ENCODE measurements around the gene SPATA46. TPM values are rescaled to one million over a fixed set of nuclear protein-coding genes. Genes with fewer than 3 reads are reported as not detected.

Gene SPATA46
- total RNA-seq, 2 experiments from 2014 or later = not detected

GRCh38 chr1:162369571-162369970, 7.1 kb downstream of the SPATA46 start:
- intact Hi-C loops (cut with micrococcal nuclease) = no loop called here
- Mint-ChIP-seq H3K4me3 (no peak overlapping the region), H3K36me3 (ENCODE audit: low read depth) (no peaks in the 10 kb centered on the region), H3K27ac (no peak overlapping the region), H3K9me3 (no peaks in the 10 kb centered on the region), H3K4me1 (ENCODE audit: low read depth) (no peaks in the 10 kb centered on the region), H3K27me3 (ENCODE audit: low read depth) (no peaks in the 10 kb centered on the region)
- CTCF ChIA-PET = no interaction called here
- no peak for DNase-seq

DNA sequence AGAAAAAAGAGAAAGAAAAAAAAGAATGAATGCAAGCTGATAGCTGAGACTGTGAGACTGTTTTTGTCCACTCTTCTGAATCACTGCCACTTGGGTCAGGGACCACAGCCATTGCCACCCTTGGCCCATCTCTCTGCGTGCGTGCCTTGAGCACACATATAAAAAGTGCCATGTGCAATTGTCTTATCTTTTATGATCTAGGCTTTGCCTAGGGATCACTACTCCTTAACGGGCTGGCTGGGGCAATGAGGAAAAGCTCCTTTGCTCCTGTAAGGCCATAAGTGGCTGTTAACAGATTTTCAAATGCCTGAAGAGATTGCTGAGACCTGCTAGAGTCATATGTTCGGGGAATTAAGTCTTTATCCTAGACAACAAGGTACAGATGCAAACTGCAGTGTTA, 8.2 kb downstream of the SPATA46 start:
- CTCF ChIA-PET = interaction anchor here (0.7 kb wide), 1 partner anchor 144 kb away, joined by 3 read pairs; no protein-coding TSS in a partner anchor
- H3K9me3 Mint-ChIP-seq = no peaks in the 10 kb centered on the region
- H3K4me3 Mint-ChIP-seq = no peak overlapping the region
- H3K27ac Mint-ChIP-seq = no peak overlapping the region
- no peaks in the 10 kb centered on the region for H3K4me1 Mint-ChIP-seq (ENCODE audit: low read depth)
- peaks cover 3% of the 10 kb centered on the region for H3K27me3 Mint-ChIP-seq (ENCODE audit: low read depth)
- intact Hi-C loops (cut with micrococcal nuclease) = no loop called here
- no peak for DNase-seq
- H3K36me3 Mint-ChIP-seq (ENCODE audit: low read depth) = no peaks in the 10 kb centered on the region

DNA sequence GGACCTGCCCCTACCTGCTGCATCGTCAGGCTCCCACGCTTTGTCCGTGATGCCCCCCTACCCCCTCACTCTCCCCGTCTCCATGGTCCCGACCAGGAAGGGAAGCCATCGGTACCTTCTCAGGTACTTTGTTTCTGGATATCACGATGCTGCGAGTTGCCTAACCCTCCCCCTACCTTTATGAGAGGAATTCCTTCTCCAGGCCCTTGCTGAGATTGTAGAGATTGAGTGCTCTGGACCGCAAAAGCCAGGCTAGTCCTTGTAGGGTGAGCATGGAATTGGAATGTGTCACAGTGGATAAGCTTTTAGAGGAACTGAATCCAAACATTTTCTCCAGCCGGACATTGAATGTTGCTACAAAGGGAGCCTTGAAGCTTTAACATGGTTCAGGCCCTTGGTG, 8.9 kb downstream of the SPATA46 start:
- Mint-ChIP-seq H3K27ac (no peak overlapping the region), H3K9me3 (no peaks in the 10 kb centered on the region), H3K4me3 (no peak overlapping the region), H3K36me3 (ENCODE audit: low read depth) (no peaks in the 10 kb centered on the region), H3K4me1 (ENCODE audit: low read depth) (no peaks in the 10 kb centered on the region), H3K27me3 (ENCODE audit: low read depth) (peaks cover 4% of the 10 kb centered on the region)
- no peak for DNase-seq
- CTCF ChIA-PET = interaction anchor here (0.7 kb wide), 1 partner anchor 143 kb away, joined by 3 read pairs; no protein-coding TSS in a partner anchor
- intact Hi-C loops (cut with micrococcal nuclease) = no loop called here

GRCh38 chr1:162367073-162367472, 9.6 kb downstream of the SPATA46 start:
- no peak for DNase-seq
- CTCF ChIA-PET = no interaction called here
- no peaks in the 10 kb centered on the region for H3K4me1 Mint-ChIP-seq (ENCODE audit: low read depth)
- intact Hi-C loops (cut with micrococcal nuclease) = no loop called here
- no peaks in the 10 kb centered on the region for H3K9me3 Mint-ChIP-seq
- H3K27ac Mint-ChIP-seq = no peak overlapping the region
- peak overlapping the region; percentile 38 for H3K4me3 Mint-ChIP-seq
- H3K27me3 Mint-ChIP-seq (ENCODE audit: low read depth) = peaks cover 4% of the 10 kb centered on the region
- no peaks in the 10 kb centered on the region for H3K36me3 Mint-ChIP-seq (ENCODE audit: low read depth)

GRCh38 chr1:162366671-162367070, 10.0 kb downstream of the SPATA46 start:
- H3K9me3 Mint-ChIP-seq = no peaks in the 10 kb centered on the region
- no peak overlapping the region for H3K27ac Mint-ChIP-seq
- H3K4me3 Mint-ChIP-seq = peak overlapping the region; percentile 38
- peaks cover 4% of the 10 kb centered on the region for H3K27me3 Mint-ChIP-seq (ENCODE audit: low read depth)
- intact Hi-C loops (cut with micrococcal nuclease) = no loop called here
- H3K36me3 Mint-ChIP-seq (ENCODE audit: low read depth) = no peaks in the 10 kb centered on the region
- CTCF ChIA-PET = interaction anchor here (0.5 to 0.9 kb wide), 3 partner anchors 63 to 310 kb away, joined by 3 to 5 read pairs (median 3); no protein-coding TSS in a partner anchor
- H3K4me1 Mint-ChIP-seq (ENCODE audit: low read depth) = no peaks in the 10 kb centered on the region
- no peak for DNase-seq

- no peak for DNase-seq
- H3K4me3 Mint-ChIP-seq = no peak overlapping the region
- intact Hi-C loops (cut with micrococcal nuclease) = no loop called here
- no peaks in the 10 kb centered on the region for H3K9me3 Mint-ChIP-seq
- H3K36me3 Mint-ChIP-seq (ENCODE audit: low read depth) = no peaks in the 10 kb centered on the region
- CTCF ChIA-PET = interaction anchor here (0.5 to 0.9 kb wide), 3 partner anchors 63 to 310 kb away, joined by 3 to 5 read pairs (median 3); no protein-coding TSS in a partner anchor
- peaks cover 4% of the 10 kb centered on the region for H3K27me3 Mint-ChIP-seq (ENCODE audit: low read depth)
- H3K27ac Mint-ChIP-seq = no peak overlapping the region
- no peaks in the 10 kb centered on the region for H3K4me1 Mint-ChIP-seq (ENCODE audit: low read depth)
These were observed 10.5 kb downstream of the SPATA46 start for GRCh38 chr1:162366149-162366548.

DNA sequence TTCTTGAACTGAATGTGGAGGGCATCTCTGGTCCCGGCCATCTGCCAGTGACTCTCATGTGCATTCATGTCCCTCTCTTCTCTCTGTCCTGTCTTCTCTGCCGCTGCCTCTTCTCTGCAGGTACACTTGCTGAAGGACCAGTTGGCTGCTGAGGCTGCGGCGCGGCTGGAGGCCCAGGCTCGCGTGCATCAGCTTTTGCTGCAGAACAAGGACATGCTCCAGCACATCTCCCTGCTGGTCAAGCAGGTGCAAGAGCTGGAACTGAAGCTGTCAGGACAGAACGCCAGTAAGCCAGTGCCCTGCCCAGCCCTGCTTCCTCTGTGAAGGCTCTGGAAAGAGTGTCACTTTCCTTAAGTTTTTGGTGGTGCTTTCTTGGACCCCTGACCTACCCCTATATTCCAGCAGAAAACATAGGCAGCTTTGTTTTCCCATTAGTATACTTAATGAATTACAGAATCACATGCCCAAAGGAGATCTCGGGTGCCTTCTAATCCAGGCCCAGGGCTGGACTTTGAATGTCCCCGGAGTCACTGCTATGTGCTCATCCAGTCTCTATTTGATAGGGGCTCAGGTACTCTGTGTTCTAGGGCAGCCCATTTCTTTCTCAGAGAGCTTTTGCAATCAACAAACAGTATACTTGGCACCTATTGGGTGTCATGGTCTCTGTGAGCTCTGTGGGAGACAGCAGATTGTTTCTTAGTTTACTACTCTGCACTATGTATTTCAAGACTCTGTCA, 11.2 kb downstream of the SPATA46 start:
- DNase-seq = no peak
- Mint-ChIP-seq H3K4me3 (no peak overlapping the region), H3K27ac (no peak overlapping the region), H3K27me3 (ENCODE audit: low read depth) (peaks cover 4% of the 10 kb centered on the region), H3K36me3 (ENCODE audit: low read depth) (no peaks in the 10 kb centered on the region), H3K4me1 (ENCODE audit: low read depth) (no peaks in the 10 kb centered on the region), H3K9me3 (no peaks in the 10 kb centered on the region)
- intact Hi-C loops (cut with micrococcal nuclease) = no loop called here
- CTCF ChIA-PET = interaction anchor here (0.9 kb wide), 1 partner anchor 309 kb away, joined by 3 read pairs; no protein-coding TSS in a partner anchor

DNA sequence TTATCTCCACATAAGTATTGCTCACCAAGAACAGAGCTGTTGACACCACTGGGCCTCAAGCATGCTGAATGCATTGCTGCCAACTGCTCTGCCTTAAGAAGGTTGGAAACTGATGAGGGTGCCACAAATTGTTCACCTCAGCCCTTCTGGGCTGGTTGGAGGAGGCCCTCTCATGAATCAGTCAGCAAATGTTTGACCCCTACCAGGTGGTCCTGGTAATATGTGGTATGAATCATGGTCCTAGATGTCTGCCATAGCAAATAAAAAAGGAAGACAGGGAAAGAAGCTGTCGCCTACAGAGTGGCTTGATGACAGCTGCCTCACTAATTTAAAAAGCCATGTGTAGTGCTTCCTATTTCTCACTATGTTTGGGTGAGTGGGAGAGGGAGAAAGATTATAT, 12.2 kb downstream of the SPATA46 start:
- CTCF ChIA-PET = no interaction called here
- no peak overlapping the region for H3K4me3 Mint-ChIP-seq

GRCh38 chr1:162363823-162364222, 12.8 kb downstream of the SPATA46 start:
- intact Hi-C loops (cut with micrococcal nuclease) = no loop called here
- Mint-ChIP-seq H3K27ac (no peak overlapping the region), H3K27me3 (ENCODE audit: low read depth) (peaks cover 4% of the 10 kb centered on the region), H3K4me1 (ENCODE audit: low read depth) (no peaks in the 10 kb centered on the region), H3K36me3 (ENCODE audit: low read depth) (no peaks in the 10 kb centered on the region), H3K9me3 (no peaks in the 10 kb centered on the region), H3K4me3 (no peak overlapping the region)
- CTCF ChIA-PET = interaction anchor here (0.6 kb wide), 1 partner anchor 59 kb away, joined by 3 read pairs; no protein-coding TSS in a partner anchor
- no peak for DNase-seq

More for the DNA sequence above, 12.2 kb downstream of the SPATA46 start:
- Mint-ChIP-seq H3K4me1 (ENCODE audit: low read depth) (no peaks in the 10 kb centered on the region), H3K27ac (no peak overlapping the region), H3K9me3 (no peaks in the 10 kb centered on the region), H3K36me3 (ENCODE audit: low read depth) (no peaks in the 10 kb centered on the region), H3K27me3 (ENCODE audit: low read depth) (peaks cover 4% of the 10 kb centered on the region)
- intact Hi-C loops (cut with micrococcal nuclease) = no loop called here
- no peak for DNase-seq

DNA sequence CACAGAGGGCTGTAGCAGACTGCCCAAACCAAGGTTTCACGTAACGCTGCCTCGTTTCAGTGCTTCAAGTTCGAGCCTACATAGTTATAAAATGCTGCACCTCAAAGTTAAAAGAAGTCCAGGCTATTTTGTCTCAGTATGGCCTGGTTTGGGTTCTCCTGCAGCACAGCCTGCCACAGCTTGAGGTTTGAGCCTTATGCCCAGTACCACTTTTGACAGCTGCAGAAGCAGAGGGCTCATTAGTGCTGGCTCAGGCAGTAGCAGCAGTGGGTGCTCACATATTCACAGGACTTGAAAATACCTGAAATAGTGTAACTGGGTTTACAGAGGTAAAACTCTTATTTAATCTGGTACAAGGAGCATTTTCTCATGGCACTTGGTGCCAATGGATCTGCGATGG, 15.3 kb downstream of the SPATA46 start:
- no peaks in the 10 kb centered on the region for H3K4me1 Mint-ChIP-seq (ENCODE audit: low read depth)
- no peak for DNase-seq
- CTCF ChIA-PET = no interaction called here
- no peak overlapping the region for H3K4me3 Mint-ChIP-seq
- no peak overlapping the region for H3K27ac Mint-ChIP-seq
- H3K27me3 Mint-ChIP-seq (ENCODE audit: low read depth) = peaks cover 4% of the 10 kb centered on the region
- H3K9me3 Mint-ChIP-seq = no peaks in the 10 kb centered on the region
- no peaks in the 10 kb centered on the region for H3K36me3 Mint-ChIP-seq (ENCODE audit: low read depth)
- intact Hi-C loops (cut with micrococcal nuclease) = no loop called here

- intact Hi-C loops (cut with micrococcal nuclease) = no loop called here
- no peak overlapping the region for H3K27ac Mint-ChIP-seq
- no peak for DNase-seq
These were observed 15.8 kb downstream of the SPATA46 start for GRCh38 chr1:162360874-162361260.

GRCh38 chr1:162360237-162360873, 16.3 kb downstream of the SPATA46 start:
- no peak overlapping the region for H3K4me3 Mint-ChIP-seq
- no peak overlapping the region for H3K27ac Mint-ChIP-seq
- no peak for DNase-seq
- no peaks in the 10 kb centered on the region for H3K9me3 Mint-ChIP-seq
- CTCF ChIA-PET = interaction anchor here (0.6 kb wide), 1 partner anchor 620 kb away, joined by 4 read pairs; no protein-coding TSS in a partner anchor
- no peaks in the 10 kb centered on the region for H3K36me3 Mint-ChIP-seq (ENCODE audit: low read depth)
- no peaks in the 10 kb centered on the region for H3K4me1 Mint-ChIP-seq (ENCODE audit: low read depth)
- intact Hi-C loops (cut with micrococcal nuclease) = no loop called here
- H3K27me3 Mint-ChIP-seq (ENCODE audit: low read depth) = peaks cover 4% of the 10 kb centered on the region

More at GRCh38 chr1:162360874-162361260, 15.8 kb downstream of the SPATA46 start:
- Mint-ChIP-seq H3K4me1 (ENCODE audit: low read depth) (no peaks in the 10 kb centered on the region), H3K36me3 (ENCODE audit: low read depth) (no peaks in the 10 kb centered on the region), H3K4me3 (no peak overlapping the region), H3K9me3 (no peaks in the 10 kb centered on the region), H3K27me3 (ENCODE audit: low read depth) (peaks cover 4% of the 10 kb centered on the region)
- CTCF ChIA-PET = no interaction called here

All from activated naive CD4-positive, alpha-beta T cell treated with anti-CD3 and anti-CD28 coated beads for 36 hours (primary cell).